HEK293 (cell line): ENCODE data around the gene IGFALS.

ENCODE experiments used
- ZNF133 ChIP-seq: fragments of 450-650 bp; formaldehyde crosslinking; IDR thresholded peaks from 2 replicates; pipeline ENCODE4 v1.5.1; 2016; ENCODE audit warnings: missing biosample characterization, missing genetic modification characterization
- ZNF146 ChIP-seq: fragments of 450-650 bp; formaldehyde crosslinking; IDR thresholded peaks from 2 replicates; pipeline ENCODE4 v1.5.1; 2016; ENCODE audit warnings: missing biosample characterization, missing genetic modification characterization
- TF ChIP-seq, protein P1 (sequence below): fragments of 450-650 bp; formaldehyde crosslinking; IDR thresholded peaks from 2 replicates; pipeline ENCODE4 v1.5.1; 2016; ENCODE audit warnings: missing biosample characterization, missing genetic modification characterization

DNA sequence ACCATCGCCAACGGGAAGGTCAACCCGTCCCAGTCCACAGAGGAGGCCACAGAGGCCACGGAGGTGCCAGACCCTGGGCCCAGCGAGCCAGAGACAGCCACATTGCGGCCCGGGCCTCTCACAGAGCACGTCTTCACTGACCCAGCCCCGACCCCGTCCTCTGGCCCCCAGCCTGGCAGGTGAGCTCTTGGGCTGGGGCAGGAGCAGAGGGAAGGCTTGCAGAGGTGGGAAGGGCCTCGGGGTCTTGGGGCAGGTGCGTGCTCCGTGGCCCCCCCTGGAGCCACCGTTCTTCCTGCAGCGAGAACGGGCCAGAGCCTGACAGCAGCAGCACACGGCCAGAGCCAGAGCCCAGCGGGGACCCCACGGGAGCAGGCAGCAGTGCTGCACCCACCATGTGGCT, 27.3 kb downstream of the IGFALS start:
- TF ChIP-seq ZNF133 (no peak), ZNF146 (tag by site-specific recombination) (no peak)
- TF ChIP-seq, protein P1, sequence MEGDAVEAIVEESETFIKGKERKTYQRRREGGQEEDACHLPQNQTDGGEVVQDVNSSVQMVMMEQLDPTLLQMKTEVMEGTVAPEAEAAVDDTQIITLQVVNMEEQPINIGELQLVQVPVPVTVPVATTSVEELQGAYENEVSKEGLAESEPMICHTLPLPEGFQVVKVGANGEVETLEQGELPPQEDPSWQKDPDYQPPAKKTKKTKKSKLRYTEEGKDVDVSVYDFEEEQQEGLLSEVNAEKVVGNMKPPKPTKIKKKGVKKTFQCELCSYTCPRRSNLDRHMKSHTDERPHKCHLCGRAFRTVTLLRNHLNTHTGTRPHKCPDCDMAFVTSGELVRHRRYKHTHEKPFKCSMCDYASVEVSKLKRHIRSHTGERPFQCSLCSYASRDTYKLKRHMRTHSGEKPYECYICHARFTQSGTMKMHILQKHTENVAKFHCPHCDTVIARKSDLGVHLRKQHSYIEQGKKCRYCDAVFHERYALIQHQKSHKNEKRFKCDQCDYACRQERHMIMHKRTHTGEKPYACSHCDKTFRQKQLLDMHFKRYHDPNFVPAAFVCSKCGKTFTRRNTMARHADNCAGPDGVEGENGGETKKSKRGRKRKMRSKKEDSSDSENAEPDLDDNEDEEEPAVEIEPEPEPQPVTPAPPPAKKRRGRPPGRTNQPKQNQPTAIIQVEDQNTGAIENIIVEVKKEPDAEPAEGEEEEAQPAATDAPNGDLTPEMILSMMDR (tag by site-specific recombination): no peak
